Smooth muscle cell of the brain vasculature (primary cell): ENCODE measurements around the gene IPO4.

Source experiments
- DNase-seq: peaks from one replicate; pipeline ENCODE4 v3.0.0-alpha.2; 2012; ENCODE audit warnings: low read depth, low spot score

IPO4 gene

DNA sequence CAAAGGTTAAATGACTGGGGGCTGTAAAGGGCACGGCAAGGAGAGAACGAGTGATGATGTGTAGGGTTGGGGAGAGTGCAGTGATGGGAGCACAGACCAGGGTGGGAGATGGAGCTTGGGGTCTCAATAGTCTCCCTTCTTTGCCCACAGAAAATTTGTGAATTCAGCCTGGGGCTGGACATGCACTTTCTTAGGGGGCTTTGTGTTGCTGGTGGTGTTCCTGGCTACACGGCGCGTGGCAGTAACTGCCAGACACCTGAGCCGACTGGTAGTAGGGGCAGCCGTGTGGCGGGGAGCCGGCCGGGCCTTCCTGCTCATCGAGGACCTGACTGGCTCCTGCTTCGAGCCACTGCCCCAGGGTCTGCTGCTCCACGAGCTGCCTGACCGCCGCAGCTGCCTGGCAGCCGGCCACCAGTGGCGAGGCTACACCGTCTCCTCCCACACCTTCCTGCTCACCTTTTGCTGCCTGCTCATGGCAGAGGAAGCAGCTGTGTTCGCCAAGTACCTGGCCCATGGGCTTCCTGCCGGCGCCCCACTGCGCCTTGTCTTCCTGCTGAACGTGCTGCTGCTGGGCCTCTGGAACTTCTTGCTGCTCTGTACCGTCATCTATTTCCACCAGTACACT lies 56.4 kb downstream of the IPO4 start:
- DNase-seq = no peak

DNA sequence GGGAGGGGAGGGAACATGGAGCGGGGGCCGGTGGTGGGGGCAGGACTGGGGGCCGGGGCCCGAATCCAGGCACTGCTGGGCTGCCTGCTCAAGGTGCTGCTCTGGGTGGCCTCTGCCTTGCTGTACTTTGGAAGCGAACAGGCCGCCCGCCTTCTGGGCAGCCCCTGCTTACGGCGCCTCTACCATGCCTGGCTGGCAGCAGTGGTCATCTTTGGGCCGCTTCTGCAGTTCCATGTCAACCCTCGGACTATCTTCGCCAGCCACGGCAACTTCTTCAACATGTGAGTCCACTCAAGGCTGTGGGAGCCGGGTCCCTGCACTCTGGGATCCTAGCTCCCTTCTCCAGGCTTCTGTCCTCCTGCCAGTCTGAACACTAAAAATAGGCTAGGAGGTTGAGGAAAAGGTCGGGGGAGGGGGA lies 57.1 kb downstream of the IPO4 start:
- no peak for DNase-seq

DNA sequence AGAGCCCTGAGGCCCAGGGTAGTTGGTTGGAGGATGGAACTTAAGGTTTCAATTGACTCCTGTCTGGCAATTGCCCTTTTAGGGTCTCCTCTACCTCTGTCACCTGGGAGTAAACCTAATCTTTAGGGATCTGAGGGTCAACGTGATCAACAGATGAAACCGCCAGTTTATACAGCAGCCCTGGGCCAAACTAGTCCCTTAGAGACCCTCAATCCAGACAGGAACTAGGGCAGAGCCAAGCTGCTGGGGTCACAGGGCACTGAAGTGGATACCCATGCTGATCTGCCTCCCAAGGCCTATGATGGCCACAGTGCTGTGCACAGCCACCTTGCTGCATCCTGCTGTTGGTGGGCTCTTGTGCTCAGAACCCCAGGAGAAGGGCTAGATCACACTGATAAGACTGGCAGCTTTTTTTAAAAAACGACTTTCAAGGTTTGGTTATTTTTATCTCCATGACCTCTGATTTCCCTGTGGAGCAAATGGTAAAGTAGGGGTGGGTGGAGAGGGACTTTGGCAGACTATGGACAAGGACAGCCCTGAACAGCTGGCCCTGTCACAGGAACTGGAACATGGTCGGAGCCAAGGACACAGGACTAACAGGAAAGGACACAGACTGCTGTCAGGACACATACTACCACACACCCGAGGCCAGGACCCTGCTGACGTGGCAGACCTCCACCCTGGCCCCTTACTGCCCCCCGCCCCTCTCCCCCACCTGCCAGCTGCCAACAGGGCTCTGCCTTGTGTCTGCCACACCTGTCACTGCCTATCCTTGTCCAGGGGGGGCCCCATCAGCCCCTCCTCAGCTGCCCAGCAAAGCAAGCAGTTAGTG lies 57.7 kb downstream of the IPO4 start:
- DNase-seq = no peak

DNA sequence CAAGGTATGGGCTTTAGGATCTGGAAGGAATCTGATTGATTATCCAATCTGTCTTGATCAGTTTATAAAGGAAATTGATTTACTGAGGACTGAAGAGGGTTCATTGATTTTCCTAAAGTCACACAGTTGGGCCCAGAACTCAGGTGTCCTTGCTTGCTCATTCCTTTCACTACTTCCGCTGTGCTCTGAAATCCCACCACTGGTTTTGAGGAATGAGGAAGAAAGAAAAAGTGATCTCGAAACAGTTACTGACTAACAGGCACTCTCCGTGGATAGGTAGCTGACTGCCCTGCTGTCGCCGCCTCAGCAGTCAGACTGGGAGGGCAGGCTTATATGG lies 58.3 kb downstream of the IPO4 start, which contains the start of gene FITM1:
FITM1 (plus strand) TSS at position 280 of the 337 bp plus-strand sequence. CDS start 905 bp downstream, outside the sequence.
- no peak for DNase-seq
